DMS 273 (cell line): Measurements from ENCODE around the gene SRBD1.

Experiments
- DNase-seq: peaks from one replicate; lab custom pipeline; 2025; ENCODE audit not compliant: unreplicated experiment; lab: John Stamatoyannopoulos, UW

SRBD1 gene

GRCh38 chr2:45388541-45389100 lies 222.4 kb downstream of the SRBD1 start:
- no peak for DNase-seq

- peak; percentile 53 for DNase-seq
Measured at GRCh38 chr2:45382744-45383143, 228.3 kb downstream of the SRBD1 start.

- DNase-seq, result no peak
Measured at GRCh38 chr2:45380131-45380836, 230.8 kb downstream of the SRBD1 start.

GRCh38 chr2:45379399-45380087 lies 231.5 kb downstream of the SRBD1 start:
- DNase-seq, result no peak

- no peak for DNase-seq
Measured at GRCh38 chr2:45373534-45373933, 237.5 kb downstream of the SRBD1 start.

GRCh38 chr2:45370369-45370768 lies 240.7 kb downstream of the SRBD1 start:
- no peak for DNase-seq

GRCh38 chr2:45368792-45369191 lies 242.3 kb downstream of the SRBD1 start:
- no peak for DNase-seq

GRCh38 chr2:45361666-45362065 lies 249.4 kb downstream of the SRBD1 start:
- DNase-seq, result no peak

GRCh38 chr2:45354776-45355175 lies 256.3 kb downstream of the SRBD1 start:
- DNase-seq, result no peak

GRCh38 chr2:45353879-45354278 lies 257.2 kb downstream of the SRBD1 start:
- no peak for DNase-seq

GRCh38 chr2:45352506-45352905 lies 258.6 kb downstream of the SRBD1 start:
- DNase-seq, result no peak

GRCh38 chr2:45345331-45346234 lies 265.5 kb downstream of the SRBD1 start:
- DNase-seq, result no peak

- DNase-seq, result no peak
Measured at GRCh38 chr2:45344502-45344901, 266.6 kb downstream of the SRBD1 start.

GRCh38 chr2:45344071-45344470 lies 267.0 kb downstream of the SRBD1 start:
- no peak for DNase-seq

- DNase-seq, result no peak
Measured at GRCh38 chr2:45343251-45344017, 267.6 kb downstream of the SRBD1 start.

GRCh38 chr2:45340318-45340717 lies 270.7 kb downstream of the SRBD1 start:
- DNase-seq, result no peak

GRCh38 chr2:45339253-45339652 lies 271.8 kb downstream of the SRBD1 start:
- no peak for DNase-seq
